NB4 (cell line): ENCODE data around the gene RBM20.

Experiments used
- POLR2A ChIP-seq: IDR thresholded peaks from 2 replicates; pipeline ENCODE4 v1.6.1; 2011; ENCODE audit warnings: mild to moderate bottlenecking; ENCODE audit not compliant: insufficient read length; ENCODE audit errors: extremely low read depth
- TF ChIP-seq, protein P1 (sequence below): IDR thresholded peaks from one replicate; pipeline ENCODE4 v1.5.1; 2012; ENCODE audit warnings: low read depth, low read length
- TF ChIP-seq, protein P2 (sequence below): IDR thresholded peaks from 2 replicates; pipeline ENCODE4 v1.6.1; 2011; ENCODE audit warnings: low read depth, low read length

DNA sequence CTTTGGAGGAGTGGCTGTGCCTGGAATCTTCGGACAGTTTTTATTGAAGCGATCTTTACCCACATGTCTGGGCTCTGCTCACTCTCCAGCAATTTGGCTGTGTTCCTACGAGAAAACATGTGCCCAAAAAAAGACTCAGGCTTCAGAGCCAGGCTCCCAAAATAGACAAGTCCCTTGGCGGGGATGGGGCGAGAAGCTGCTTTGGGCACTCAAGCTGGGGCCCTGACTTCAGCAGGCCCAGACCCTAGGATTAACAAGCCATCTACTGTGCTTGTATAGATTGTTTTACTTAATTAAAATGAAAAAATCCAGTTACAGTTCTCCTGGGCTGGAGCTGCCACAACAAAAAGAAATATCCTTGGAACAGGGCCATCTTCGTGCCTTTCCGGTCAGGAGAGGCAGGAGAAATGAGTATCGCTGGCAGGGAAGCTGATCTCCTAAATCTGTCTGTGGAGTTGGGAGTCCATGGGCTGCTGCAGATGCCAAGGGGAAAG lies 176.2 kb downstream of the RBM20 start:
- TF ChIP-seq, protein P1, sequence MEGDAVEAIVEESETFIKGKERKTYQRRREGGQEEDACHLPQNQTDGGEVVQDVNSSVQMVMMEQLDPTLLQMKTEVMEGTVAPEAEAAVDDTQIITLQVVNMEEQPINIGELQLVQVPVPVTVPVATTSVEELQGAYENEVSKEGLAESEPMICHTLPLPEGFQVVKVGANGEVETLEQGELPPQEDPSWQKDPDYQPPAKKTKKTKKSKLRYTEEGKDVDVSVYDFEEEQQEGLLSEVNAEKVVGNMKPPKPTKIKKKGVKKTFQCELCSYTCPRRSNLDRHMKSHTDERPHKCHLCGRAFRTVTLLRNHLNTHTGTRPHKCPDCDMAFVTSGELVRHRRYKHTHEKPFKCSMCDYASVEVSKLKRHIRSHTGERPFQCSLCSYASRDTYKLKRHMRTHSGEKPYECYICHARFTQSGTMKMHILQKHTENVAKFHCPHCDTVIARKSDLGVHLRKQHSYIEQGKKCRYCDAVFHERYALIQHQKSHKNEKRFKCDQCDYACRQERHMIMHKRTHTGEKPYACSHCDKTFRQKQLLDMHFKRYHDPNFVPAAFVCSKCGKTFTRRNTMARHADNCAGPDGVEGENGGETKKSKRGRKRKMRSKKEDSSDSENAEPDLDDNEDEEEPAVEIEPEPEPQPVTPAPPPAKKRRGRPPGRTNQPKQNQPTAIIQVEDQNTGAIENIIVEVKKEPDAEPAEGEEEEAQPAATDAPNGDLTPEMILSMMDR: no peak
- no peak for TF ChIP-seq POLR2A
- TF ChIP-seq, protein P2, sequence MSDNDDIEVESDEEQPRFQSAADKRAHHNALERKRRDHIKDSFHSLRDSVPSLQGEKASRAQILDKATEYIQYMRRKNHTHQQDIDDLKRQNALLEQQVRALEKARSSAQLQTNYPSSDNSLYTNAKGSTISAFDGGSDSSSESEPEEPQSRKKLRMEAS: no peak
